22Rv1 (cell line): ENCODE data around the gene EMC9.

Experiments used
- CTCF ChIP-seq: fragments of 450-650 bp; IDR thresholded peaks from 2 replicates; pipeline ENCODE4 v1.5.1; 2017; ENCODE audit warnings: mild to moderate bottlenecking
- ZFX ChIP-seq: fragments of 450-650 bp; IDR thresholded peaks from 2 replicates; pipeline ENCODE4 v1.6.1; 2017; ENCODE audit warnings: antibody characterized with exemption, borderline replicate concordance

GRCh38 chr14:24155100-24155499 is 13.7 kb upstream of the EMC9 start:
- TF ChIP-seq CTCF = no peak
- TF ChIP-seq ZFX = no peak
